IPS-20b (cell line): Measurements from ENCODE around the gene ABHD2.
A peak's percentile ranks its signal among the peaks of the same experiment; 100 is the strongest.

Experiments used
- H3K27ac ChIP-seq: one replicate; pipeline ENCODE4 v1.5.1; 2013; ENCODE audit warnings: low read length
- H3K27me3 ChIP-seq: 2 replicates; pipeline ENCODE4 v1.6.1; 2013; ENCODE audit warnings: mild to moderate bottlenecking, low read length, inconsistent platforms; ENCODE audit not compliant: insufficient read depth
- H3K36me3 ChIP-seq: 2 replicates; pipeline ENCODE4 v1.6.1; 2013; ENCODE audit warnings: low read depth, mild to moderate bottlenecking, inconsistent platforms, low read length, moderate library complexity; ENCODE audit not compliant: insufficient read depth
- H3K4me1 ChIP-seq: 2 replicates; pipeline ENCODE4 v1.6.1; 2013; ENCODE audit warnings: mild to moderate bottlenecking, control low read depth, inconsistent platforms, low read length, moderate library complexity; ENCODE audit not compliant: insufficient read depth
- H3K4me3 ChIP-seq: 2 replicates; pipeline ENCODE4 v1.5.1; 2013; ENCODE audit warnings: mild to moderate bottlenecking, low read length, inconsistent platforms
- H3K9ac ChIP-seq: 2 replicates; pipeline ENCODE4 v1.6.1; 2013; ENCODE audit warnings: low read depth, mild to moderate bottlenecking, inconsistent platforms, low read length, moderate library complexity
- H3K9me3 ChIP-seq: 2 replicates; pipeline ENCODE4 v1.6.1; 2013; ENCODE audit warnings: mild to moderate bottlenecking, low read depth, low read length, inconsistent platforms; ENCODE audit not compliant: insufficient read depth

Gene ABHD2

GRCh38 chr15:89149501-89150101, 61.3 kb downstream of the ABHD2 start:
- no peak overlapping the region for H3K9ac ChIP-seq
- H3K4me3 ChIP-seq, result no peak overlapping the region
- 0 out of 2 replicates have a peak, but pooled peaks cover 5% of the 10 kb centered on the region for H3K36me3 ChIP-seq
- no peaks in the 10 kb centered on the region for H3K9me3 ChIP-seq
- peaks cover 5% of the 10 kb centered on the region; the same call in 1 of the 2 replicates for H3K4me1 ChIP-seq
- H3K27ac ChIP-seq, result no peak overlapping the region
- no peaks in the 10 kb centered on the region for H3K27me3 ChIP-seq

DNA sequence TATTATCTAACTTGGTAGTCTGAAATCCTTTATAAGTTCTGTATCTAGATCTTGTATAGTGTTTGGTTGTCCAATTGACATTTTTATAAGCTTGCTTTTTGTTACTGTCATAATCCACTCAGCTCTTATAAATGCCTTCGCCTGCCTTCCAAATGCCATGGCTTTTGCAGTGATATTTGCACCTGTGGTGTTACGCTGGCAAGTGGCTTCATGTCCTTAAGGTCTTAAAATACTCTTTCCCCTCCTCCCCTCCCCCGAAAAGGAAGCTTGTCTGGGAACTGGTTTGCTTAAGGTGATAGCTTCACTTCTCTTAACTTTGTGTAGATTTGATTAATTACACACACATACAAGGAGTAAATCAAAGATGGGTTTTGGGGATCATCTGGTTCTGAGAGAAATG, 62.0 kb downstream of the ABHD2 start:
- Histone ChIP-seq H3K9ac (no peak overlapping the region), H3K4me3 (no peak overlapping the region), H3K27me3 (no peaks in the 10 kb centered on the region), H3K9me3 (no peaks in the 10 kb centered on the region), H3K4me1 (peaks cover 5% of the 10 kb centered on the region; the same call in 1 of the 2 replicates), H3K27ac (no peak overlapping the region), H3K36me3 (peaks cover 7% of the 10 kb centered on the region)

GRCh38 chr15:89150762-89151664, 62.8 kb downstream of the ABHD2 start:
- Histone ChIP-seq H3K4me3 (no peak overlapping the region), H3K27me3 (no peaks in the 10 kb centered on the region), H3K36me3 (peaks cover 12% of the 10 kb centered on the region), H3K27ac (no peak overlapping the region), H3K4me1 (peaks cover 5% of the 10 kb centered on the region; the same call in 1 of the 2 replicates), H3K9me3 (no peaks in the 10 kb centered on the region), H3K9ac (no peak overlapping the region)

DNA sequence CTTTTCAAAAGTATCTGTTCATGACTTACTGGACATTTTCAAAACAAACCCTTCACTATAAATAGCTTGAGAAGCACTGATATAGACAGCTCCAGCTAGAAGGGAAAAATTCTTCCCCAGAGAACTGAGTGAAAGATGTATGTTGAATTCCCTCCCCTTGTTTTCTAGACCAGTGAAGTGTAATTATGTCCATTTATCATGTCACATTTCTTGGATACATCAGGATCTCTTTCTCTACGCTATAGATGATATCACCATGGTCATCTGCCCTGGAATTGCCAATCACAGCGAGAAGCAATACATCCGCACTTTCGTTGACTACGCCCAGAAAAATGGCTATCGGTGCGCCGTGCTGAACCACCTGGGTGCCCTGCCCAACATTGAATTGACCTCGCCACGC, 66.9 kb downstream of the ABHD2 start:
- Histone ChIP-seq H3K27me3 (no peaks in the 10 kb centered on the region), H3K4me1 (peaks cover 4% of the 10 kb centered on the region; the same call in 1 of the 2 replicates), H3K9ac (no peak overlapping the region), H3K4me3 (no peak overlapping the region), H3K36me3 (peaks cover 16% of the 10 kb centered on the region), H3K9me3 (no peaks in the 10 kb centered on the region), H3K27ac (no peak overlapping the region)

- H3K36me3 ChIP-seq, result peaks cover 16% of the 10 kb centered on the region
- no peak overlapping the region for H3K4me3 ChIP-seq
- H3K4me1 ChIP-seq, result no peaks in the 10 kb centered on the region
- H3K27ac ChIP-seq, result no peak overlapping the region
- no peak overlapping the region for H3K9ac ChIP-seq
- H3K27me3 ChIP-seq, result no peaks in the 10 kb centered on the region
- H3K9me3 ChIP-seq, result no peaks in the 10 kb centered on the region
Measured at GRCh38 chr15:89155656-89156055, 67.4 kb downstream of the ABHD2 start.

DNA sequence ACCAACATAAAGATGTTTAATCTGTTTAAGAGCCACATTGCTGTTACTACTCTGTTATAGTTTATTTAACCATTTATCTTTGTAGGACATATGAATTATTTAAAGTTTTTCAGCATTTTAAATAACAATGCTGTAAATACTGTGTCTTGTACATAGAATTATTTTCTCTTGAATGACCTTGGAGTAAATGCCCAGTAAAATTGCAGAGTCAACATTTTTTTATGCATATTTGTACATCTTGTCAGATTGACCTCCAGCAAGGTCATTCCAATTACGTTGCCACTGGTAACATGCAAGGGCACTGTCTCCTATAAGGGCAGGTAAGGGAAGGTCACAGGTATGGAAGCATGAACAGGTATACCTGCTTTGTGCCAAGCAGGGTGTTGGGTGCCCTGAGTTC, 68.8 kb downstream of the ABHD2 start:
- H3K27me3 ChIP-seq, result no peaks in the 10 kb centered on the region
- no peaks in the 10 kb centered on the region for H3K4me1 ChIP-seq
- no peak overlapping the region for H3K9ac ChIP-seq
- H3K27ac ChIP-seq, result no peak overlapping the region
- H3K9me3 ChIP-seq, result no peaks in the 10 kb centered on the region
- H3K4me3 ChIP-seq, result no peak overlapping the region
- H3K36me3 ChIP-seq, result peaks cover 16% of the 10 kb centered on the region

GRCh38 chr15:89157918-89158564, 69.8 kb downstream of the ABHD2 start:
- Histone ChIP-seq H3K27ac (no peak overlapping the region), H3K4me1 (no peaks in the 10 kb centered on the region), H3K9ac (no peak overlapping the region), H3K4me3 (no peak overlapping the region), H3K36me3 (peaks cover 11% of the 10 kb centered on the region), H3K9me3 (no peaks in the 10 kb centered on the region), H3K27me3 (no peaks in the 10 kb centered on the region)

- no peak overlapping the region for H3K4me3 ChIP-seq
- H3K36me3 ChIP-seq, result 0 out of 2 replicates have a peak, but pooled peaks cover 3% of the 10 kb centered on the region
- H3K9ac ChIP-seq, result no peak overlapping the region
- no peaks in the 10 kb centered on the region for H3K27me3 ChIP-seq
- H3K4me1 ChIP-seq, result peaks cover 11% of the 10 kb centered on the region
- H3K27ac ChIP-seq, result no peak overlapping the region
- H3K9me3 ChIP-seq, result no peaks in the 10 kb centered on the region
Measured at GRCh38 chr15:89161666-89162065, 73.4 kb downstream of the ABHD2 start.

GRCh38 chr15:89163271-89164055, 75.2 kb downstream of the ABHD2 start:
- no peaks in the 10 kb centered on the region for H3K27me3 ChIP-seq
- H3K9ac ChIP-seq, result no peak overlapping the region
- H3K27ac ChIP-seq, result no peak overlapping the region
- H3K9me3 ChIP-seq, result no peaks in the 10 kb centered on the region
- no peaks in the 10 kb centered on the region for H3K36me3 ChIP-seq
- peaks cover 18% of the 10 kb centered on the region for H3K4me1 ChIP-seq
- no peak overlapping the region for H3K4me3 ChIP-seq

- Histone ChIP-seq H3K4me3 (no peak overlapping the region), H3K27me3 (no peaks in the 10 kb centered on the region), H3K27ac (no peak overlapping the region), H3K36me3 (no peaks in the 10 kb centered on the region), H3K9me3 (no peaks in the 10 kb centered on the region), H3K9ac (no peak overlapping the region), H3K4me1 (peaks cover 18% of the 10 kb centered on the region)
Measured at GRCh38 chr15:89164712-89165211, 76.5 kb downstream of the ABHD2 start.

DNA sequence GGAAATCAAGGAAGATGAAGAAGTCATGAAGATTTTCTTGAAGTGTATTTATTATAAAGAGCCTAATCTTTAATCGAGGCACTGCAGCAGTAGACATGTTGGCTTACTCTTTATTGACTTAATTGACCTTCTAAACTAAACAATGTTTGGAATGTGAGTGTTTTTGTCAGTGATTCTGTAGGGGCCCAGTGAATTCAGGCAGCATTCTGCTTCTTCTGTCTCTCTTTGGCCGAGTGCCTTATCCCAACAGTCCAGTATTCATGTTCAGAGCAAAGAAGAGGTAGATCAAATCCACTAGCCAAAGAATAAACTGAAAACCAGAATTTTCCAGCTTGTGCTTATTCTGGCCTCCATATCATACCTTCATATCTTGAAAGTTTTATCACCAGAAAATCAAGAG, 77.4 kb downstream of the ABHD2 start:
- H3K36me3 ChIP-seq, result no peaks in the 10 kb centered on the region
- no peaks in the 10 kb centered on the region for H3K27me3 ChIP-seq
- H3K27ac ChIP-seq, result no peak overlapping the region
- H3K9me3 ChIP-seq, result no peaks in the 10 kb centered on the region
- peak overlapping the region; percentile 22; the same call in 1 of the 2 replicates for H3K9ac ChIP-seq
- no peak overlapping the region for H3K4me3 ChIP-seq
- H3K4me1 ChIP-seq, result peaks cover 18% of the 10 kb centered on the region
